ENCODE results near the gene PPP1R37. TPM values are rescaled to one million over a fixed set of nuclear protein-coding genes. Genes with fewer than 3 reads are reported as not detected.

The PPP1R37 gene
- total RNA-seq, 4 donors from 2014 or later, result 13.6 to 23.7 (median 19.4) TPM

- DNase-seq (ENCODE audit: low spot score), result no peak
- TF ChIP-seq CTCF (IDR thresholded peaks at IDR 0.05), result no peak
- ATAC-seq (ENCODE audit: low FRiP score), result no peak
Observed at GRCh38 chr19:45128146-45128545, 35.2 kb downstream of the PPP1R37 start.

- DNase-seq (ENCODE audit: low spot score) (no peak), ATAC-seq (ENCODE audit: low FRiP score) (no peak)
- TF ChIP-seq CTCF (IDR thresholded peaks at IDR 0.05), result no peak
Observed at GRCh38 chr19:45128806-45129205, 35.8 kb downstream of the PPP1R37 start.

- DNase-seq (ENCODE audit: low spot score), result no peak
- TF ChIP-seq CTCF (IDR thresholded peaks at IDR 0.05), result no peak
- no peak for ATAC-seq (ENCODE audit: low FRiP score)
Observed at GRCh38 chr19:45130236-45130635, 37.3 kb downstream of the PPP1R37 start.

GRCh38 chr19:45130888-45131615 is 38.1 kb downstream of the PPP1R37 start:
- no peak for TF ChIP-seq CTCF (IDR thresholded peaks at IDR 0.05)
- no peak for DNase-seq (ENCODE audit: low spot score)
- no peak for ATAC-seq (ENCODE audit: low FRiP score)

GRCh38 chr19:45133661-45134060 is 40.7 kb downstream of the PPP1R37 start:
- TF ChIP-seq CTCF (IDR thresholded peaks at IDR 0.05), result no peak

GRCh38 chr19:45135176-45135885 is 42.4 kb downstream of the PPP1R37 start:
- no peak for TF ChIP-seq CTCF (IDR thresholded peaks at IDR 0.05)
- DNase-seq (ENCODE audit: low spot score) (no peak), ATAC-seq (ENCODE audit: low FRiP score) (no peak)

More at GRCh38 chr19:45133661-45134060, 40.7 kb downstream of the PPP1R37 start:
- DNase-seq (ENCODE audit: low spot score) (no peak), ATAC-seq (ENCODE audit: low FRiP score) (no peak)

Data from omental fat pad (tissue), 4 donors.